Stimulated activated CD8-positive, alpha-beta memory T cell treated with anti-CD3 and anti-CD28 coated beads, Interleukin-2, amount 100 ng/mL, for 1 hour (primary cell): Measurements from ENCODE around the gene TMEM270.

Experiments used
- DNase-seq, 2 donors: peaks; one replicate each; pipeline ENCODE4 v3.0.0-alpha.2; 2020; ENCODE audit warnings: low read depth in 2 of 2

The TMEM270 gene

GRCh38 chr7:73885975-73886798, 25.2 kb downstream of the TMEM270 start:
- no peak for DNase-seq

- DNase-seq, result no peak
Observed at GRCh38 chr7:73887762-73888161, 26.8 kb downstream of the TMEM270 start.

GRCh38 chr7:73888959-73889358, 28.0 kb downstream of the TMEM270 start:
- no peak for DNase-seq

- DNase-seq, result no peak
Observed at GRCh38 chr7:73890555-73891147, 29.7 kb downstream of the TMEM270 start.

- no peak for DNase-seq
Observed at GRCh38 chr7:73891178-73891885, 30.4 kb downstream of the TMEM270 start.

GRCh38 chr7:73892003-73892999, 31.3 kb downstream of the TMEM270 start:
- DNase-seq, result no peak

- no peak for DNase-seq
Observed at GRCh38 chr7:73893342-73894101, 32.6 kb downstream of the TMEM270 start.

GRCh38 chr7:73894166-73894565, 33.2 kb downstream of the TMEM270 start:
- no peak for DNase-seq

GRCh38 chr7:73894733-73895551, 34.0 kb downstream of the TMEM270 start:
- DNase-seq, result no peak

GRCh38 chr7:73895626-73896025, 34.7 kb downstream of the TMEM270 start:
- no peak for DNase-seq

- DNase-seq, result no peak
Observed at GRCh38 chr7:73896454-73896853, 35.5 kb downstream of the TMEM270 start.

GRCh38 chr7:73899731-73900142, 38.8 kb downstream of the TMEM270 start:
- no peak for DNase-seq

GRCh38 chr7:73900286-73900685, 39.3 kb downstream of the TMEM270 start:
- DNase-seq, result no peak

- no peak for DNase-seq
Observed at GRCh38 chr7:73901231-73901822, 40.4 kb downstream of the TMEM270 start.

- no peak for DNase-seq
Observed at GRCh38 chr7:73901823-73902597, 41.1 kb downstream of the TMEM270 start.

- DNase-seq, result no peak
Observed at GRCh38 chr7:73903321-73904218, 42.6 kb downstream of the TMEM270 start.
